ENCODE measurements around the gene C20orf204.

Gene C20orf204

GRCh38 chr20:64041781-64042053 lies 5.7 kb downstream of the C20orf204 start:
- Histone ChIP-seq H4K20me1 (ENCODE audit: insufficient read depth, low read length) (no peaks in the 10 kb centered on the region), H3K9me3 (replicated peaks; ENCODE audit: insufficient read depth, low read length) (no peaks in the 10 kb centered on the region), H3K36me3 (replicated peaks; ENCODE audit: insufficient read depth, low read length) (no peaks in the 10 kb centered on the region), H3K9ac (ENCODE audit: low read length) (no peak overlapping the region), H3F3A (ENCODE audit: insufficient read depth, low read length) (no peaks in the 10 kb centered on the region), H3K4me1 (ENCODE audit: low read length) (no peaks in the 10 kb centered on the region), H3K27me3 (replicated peaks; ENCODE audit: insufficient read depth, low read length) (peaks cover 71% of the 10 kb centered on the region), H3K79me2 (ENCODE audit: low read length) (no peaks in the 10 kb centered on the region), H2AFZ (ENCODE audit: low read length) (peak overlapping the region; percentile 70; the same call in 1 of the 2 replicates), H3K4me2 (ENCODE audit: low read depth, low read length) (peak overlapping the region; percentile 92; the same call in 1 of the 2 replicates), H3K9me2 (replicated peaks; ENCODE audit: insufficient read depth, low read length) (no peaks in the 10 kb centered on the region), H3K27ac (ENCODE audit: low read length) (no peak overlapping the region), H3K4me3 (ENCODE audit: low read length) (no peak overlapping the region; the same call in 1 of the 2 replicates)
- DNase-seq: no peak
- TF ChIP-seq, protein P1, sequence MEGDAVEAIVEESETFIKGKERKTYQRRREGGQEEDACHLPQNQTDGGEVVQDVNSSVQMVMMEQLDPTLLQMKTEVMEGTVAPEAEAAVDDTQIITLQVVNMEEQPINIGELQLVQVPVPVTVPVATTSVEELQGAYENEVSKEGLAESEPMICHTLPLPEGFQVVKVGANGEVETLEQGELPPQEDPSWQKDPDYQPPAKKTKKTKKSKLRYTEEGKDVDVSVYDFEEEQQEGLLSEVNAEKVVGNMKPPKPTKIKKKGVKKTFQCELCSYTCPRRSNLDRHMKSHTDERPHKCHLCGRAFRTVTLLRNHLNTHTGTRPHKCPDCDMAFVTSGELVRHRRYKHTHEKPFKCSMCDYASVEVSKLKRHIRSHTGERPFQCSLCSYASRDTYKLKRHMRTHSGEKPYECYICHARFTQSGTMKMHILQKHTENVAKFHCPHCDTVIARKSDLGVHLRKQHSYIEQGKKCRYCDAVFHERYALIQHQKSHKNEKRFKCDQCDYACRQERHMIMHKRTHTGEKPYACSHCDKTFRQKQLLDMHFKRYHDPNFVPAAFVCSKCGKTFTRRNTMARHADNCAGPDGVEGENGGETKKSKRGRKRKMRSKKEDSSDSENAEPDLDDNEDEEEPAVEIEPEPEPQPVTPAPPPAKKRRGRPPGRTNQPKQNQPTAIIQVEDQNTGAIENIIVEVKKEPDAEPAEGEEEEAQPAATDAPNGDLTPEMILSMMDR (IDR thresholded peaks at IDR 0.05; ENCODE audit: low read length): no peak
- TF ChIP-seq EZH2 (optimal IDR thresholded peaks at IDR 0.05; ENCODE audit: low read depth, low read length): no peak
- no peak for TF ChIP-seq EZH2phosphoT487 (IDR thresholded peaks at IDR 0.05; ENCODE audit: low read length)

DNA sequence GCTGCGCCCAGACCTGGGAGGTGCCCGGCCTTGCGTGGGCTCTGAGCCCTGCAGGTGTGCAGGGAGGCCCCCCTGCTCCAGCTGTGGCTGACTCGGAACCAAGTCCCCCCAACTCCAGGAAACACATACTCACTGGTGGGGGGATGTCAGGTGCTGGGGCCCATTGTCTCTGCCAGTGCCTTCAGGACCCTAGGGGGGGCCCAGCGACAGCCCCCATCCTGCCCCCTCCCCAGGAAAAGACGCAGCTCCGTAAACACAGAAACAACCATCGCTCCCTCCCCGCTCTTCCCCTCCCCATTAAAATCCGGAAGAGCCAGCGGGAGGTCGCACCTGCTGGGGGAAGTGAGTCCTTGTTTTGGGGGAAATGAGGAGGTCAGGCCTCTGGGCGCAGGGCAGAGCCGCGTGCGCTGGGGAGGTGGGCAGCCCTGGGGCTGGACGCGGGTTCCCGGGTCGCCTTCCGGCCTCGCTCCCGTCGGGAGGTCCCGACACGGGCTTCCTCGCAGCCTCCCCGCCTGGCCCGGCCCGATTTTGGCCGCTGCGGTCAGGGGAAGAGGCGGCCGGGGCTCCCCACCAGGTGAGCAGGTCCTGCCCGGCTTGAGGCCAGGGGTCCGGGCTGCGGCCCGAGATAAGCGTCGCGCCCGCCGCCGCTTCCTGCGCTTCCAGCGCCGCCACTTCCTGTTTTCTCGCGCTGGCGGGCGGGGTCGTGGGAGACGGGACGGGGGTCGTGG lies 6.2 kb downstream of the C20orf204 start:
- H3K4me2 ChIP-seq (ENCODE audit: low read depth, low read length): peak overlapping the region; percentile 92
- H3K9me2 ChIP-seq (replicated peaks; ENCODE audit: insufficient read depth, low read length): no peaks in the 10 kb centered on the region
- H3F3A ChIP-seq (ENCODE audit: insufficient read depth, low read length): no peaks in the 10 kb centered on the region
- H3K27me3 ChIP-seq (replicated peaks; ENCODE audit: insufficient read depth, low read length): peaks cover 73% of the 10 kb centered on the region
- no peaks in the 10 kb centered on the region for H3K9me3 ChIP-seq (replicated peaks; ENCODE audit: insufficient read depth, low read length)
- H3K79me2 ChIP-seq (ENCODE audit: low read length): no peaks in the 10 kb centered on the region
- H3K4me1 ChIP-seq (ENCODE audit: low read length): no peaks in the 10 kb centered on the region
- peak overlapping the region; percentile 48; the same call in 1 of the 2 replicates for H3K9ac ChIP-seq (ENCODE audit: low read length)
- TF ChIP-seq EZH2phosphoT487 (IDR thresholded peaks at IDR 0.05; ENCODE audit: low read length) (no peak), EZH2 (optimal IDR thresholded peaks at IDR 0.05; ENCODE audit: low read depth, low read length) (peak; percentile 98)
- TF ChIP-seq, protein P1 (IDR thresholded peaks at IDR 0.05; ENCODE audit: low read length): no peak
- peak overlapping the region; percentile 63 for H3K4me3 ChIP-seq (ENCODE audit: low read length)
- no peaks in the 10 kb centered on the region for H3K36me3 ChIP-seq (replicated peaks; ENCODE audit: insufficient read depth, low read length)
- no peaks in the 10 kb centered on the region for H4K20me1 ChIP-seq (ENCODE audit: insufficient read depth, low read length)
- H3K27ac ChIP-seq (ENCODE audit: low read length): no peak overlapping the region
- H2AFZ ChIP-seq (ENCODE audit: low read length): peak overlapping the region; percentile 70
- DNase-seq: no peak

DNA sequence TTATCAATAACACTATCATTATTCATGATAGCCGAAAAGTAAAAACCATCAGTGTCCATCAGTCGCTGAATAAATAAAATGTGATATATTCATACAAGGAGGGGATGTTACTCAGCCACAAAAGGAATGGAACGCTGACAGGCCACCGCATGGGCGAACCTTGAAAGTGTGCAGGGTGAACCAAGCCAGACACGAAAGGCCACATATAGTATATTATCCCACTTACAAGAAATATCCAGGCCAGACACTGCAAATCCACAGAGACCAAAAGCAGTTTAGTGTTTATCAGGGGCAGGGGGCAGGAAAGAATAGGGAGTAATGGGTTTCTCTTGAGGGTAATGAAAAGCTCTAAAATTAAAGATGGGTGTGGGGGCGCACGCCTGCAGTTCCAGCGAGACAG lies 7.8 kb downstream of the C20orf204 start:
- no peaks in the 10 kb centered on the region for H3K36me3 ChIP-seq (replicated peaks; ENCODE audit: insufficient read depth, low read length)
- no peaks in the 10 kb centered on the region for H3K9me2 ChIP-seq (replicated peaks; ENCODE audit: insufficient read depth, low read length)
- no peak for DNase-seq
- no peaks in the 10 kb centered on the region for H3K9me3 ChIP-seq (replicated peaks; ENCODE audit: insufficient read depth, low read length)
- no peak for TF ChIP-seq EZH2 (optimal IDR thresholded peaks at IDR 0.05; ENCODE audit: low read depth, low read length)
- TF ChIP-seq, protein P1 (IDR thresholded peaks at IDR 0.05; ENCODE audit: low read length): no peak
- no peak for TF ChIP-seq EZH2phosphoT487 (IDR thresholded peaks at IDR 0.05; ENCODE audit: low read length)
- H3K27me3 ChIP-seq (replicated peaks; ENCODE audit: insufficient read depth, low read length): peaks cover 82% of the 10 kb centered on the region
- no peaks in the 10 kb centered on the region for H3K79me2 ChIP-seq (ENCODE audit: low read length)
- no peak overlapping the region for H3K9ac ChIP-seq (ENCODE audit: low read length)
- no peaks in the 10 kb centered on the region for H3F3A ChIP-seq (ENCODE audit: insufficient read depth, low read length)
- H4K20me1 ChIP-seq (ENCODE audit: insufficient read depth, low read length): no peaks in the 10 kb centered on the region
- no peak overlapping the region for H3K4me3 ChIP-seq (ENCODE audit: low read length)
- no peak overlapping the region for H3K27ac ChIP-seq (ENCODE audit: low read length)
- no peak overlapping the region for H3K4me2 ChIP-seq (ENCODE audit: low read depth, low read length)
- no peaks in the 10 kb centered on the region for H3K4me1 ChIP-seq (ENCODE audit: low read length)
- H2AFZ ChIP-seq (ENCODE audit: low read length): no peak overlapping the region

Measured in MM.1S (cell line).